H9 (cell line): ENCODE measurements around the gene EIF3K. TPM values are rescaled to one million over a fixed set of nuclear protein-coding genes. Genes with fewer than 3 reads are reported as not detected.

Source experiments
- DNase-seq: peaks from one replicate; pipeline ENCODE4 v3.0.0-alpha.2; 2017
- H2AFZ ChIP-seq: one replicate; pipeline ENCODE4 v1.6.1; 2013; ENCODE audit warnings: mild to moderate bottlenecking, low read length, control low read depth, moderate library complexity
- H2AK5ac ChIP-seq: 2 replicates; pipeline ENCODE4 v1.6.1; 2013; ENCODE audit warnings: low read length, control low read depth, mixed read lengths; ENCODE audit not compliant: insufficient read length
- H2BK120ac ChIP-seq: one replicate; pipeline ENCODE4 v1.6.1; 2013; ENCODE audit warnings: low read depth, mild to moderate bottlenecking, low read length, control low read depth, inconsistent platforms; ENCODE audit not compliant: poor library complexity, severe bottlenecking
- H2BK12ac ChIP-seq: 2 replicates; pipeline ENCODE4 v1.6.1; 2013; ENCODE audit warnings: low read length, control low read depth, mixed read lengths, low read depth; ENCODE audit not compliant: insufficient read length
- H2BK15ac ChIP-seq: 2 replicates; pipeline ENCODE4 v1.6.1; 2013; ENCODE audit warnings: low read depth, low read length, control low read depth
- H2BK20ac ChIP-seq: one replicate; pipeline ENCODE4 v1.6.1; 2013; ENCODE audit warnings: low read depth, mild to moderate bottlenecking, low read length, control low read depth, inconsistent platforms; ENCODE audit not compliant: poor library complexity, severe bottlenecking
- H2BK5ac ChIP-seq: 2 replicates; pipeline ENCODE4 v1.6.1; 2013; ENCODE audit warnings: low read length, control low read depth, mixed read lengths; ENCODE audit not compliant: insufficient read length
- H3K14ac ChIP-seq: 2 replicates; pipeline ENCODE4 v1.6.1; 2013; ENCODE audit warnings: low read length, control low read depth; ENCODE audit not compliant: insufficient read depth
- H3K18ac ChIP-seq: 2 replicates; pipeline ENCODE4 v1.6.1; 2013; ENCODE audit warnings: low read depth, mild to moderate bottlenecking, mixed read lengths, low read length, control low read depth; ENCODE audit not compliant: insufficient read length
- H3K23ac ChIP-seq: 2 replicates; pipeline ENCODE4 v1.6.1; 2013; ENCODE audit warnings: low read length, control low read depth, mixed read lengths, low read depth; ENCODE audit not compliant: insufficient read length
- H3K23me2 ChIP-seq: 2 replicates; pipeline ENCODE4 v1.6.1; 2013; ENCODE audit warnings: low read depth, mild to moderate bottlenecking, mixed read lengths, low read length, control low read depth; ENCODE audit not compliant: insufficient read length, poor library complexity, severe bottlenecking
- H3K27ac ChIP-seq: 2 replicates; pipeline ENCODE4 v1.5.1; 2013; ENCODE audit warnings: low read length, control low read depth, mixed read lengths, low read depth; ENCODE audit not compliant: insufficient read length
- H3K27me3 ChIP-seq: 2 replicates; pipeline ENCODE4 v1.6.1; 2013; ENCODE audit warnings: low read length, control low read depth, inconsistent platforms; ENCODE audit not compliant: insufficient read depth
- H3K4ac ChIP-seq: 2 replicates; pipeline ENCODE4 v1.6.1; 2013; ENCODE audit warnings: low read depth, mild to moderate bottlenecking, control low read depth, inconsistent platforms, low read length, moderate library complexity
- H3K4me1 ChIP-seq: 2 replicates; pipeline ENCODE4 v1.6.1; 2013; ENCODE audit warnings: low read length, control low read depth, inconsistent platforms; ENCODE audit not compliant: insufficient read depth
- H3K4me2 ChIP-seq: 2 replicates; pipeline ENCODE4 v1.6.1; 2013; ENCODE audit warnings: low read length, control low read depth, mixed read lengths; ENCODE audit not compliant: insufficient read length, insufficient read depth
- H3K56ac ChIP-seq: 2 replicates; pipeline ENCODE4 v1.6.1; 2013; ENCODE audit warnings: low read depth, mild to moderate bottlenecking, mixed read lengths, low read length, control low read depth; ENCODE audit not compliant: insufficient read length
- H3K79me1 ChIP-seq: 2 replicates; pipeline ENCODE4 v1.6.1; 2013; ENCODE audit warnings: low read depth, mild to moderate bottlenecking, moderate library complexity, low read length, control low read depth, inconsistent platforms; ENCODE audit not compliant: insufficient read depth, poor library complexity, severe bottlenecking
- H3K79me2 ChIP-seq: 2 replicates; pipeline ENCODE4 v1.6.1; 2013; ENCODE audit warnings: low read length, control low read depth, inconsistent platforms; ENCODE audit not compliant: insufficient read depth
- H3K9ac ChIP-seq: 2 replicates; pipeline ENCODE4 v1.6.1; 2013; ENCODE audit warnings: low read length, control low read depth, mixed read lengths; ENCODE audit not compliant: insufficient read length; ENCODE audit errors: extremely low read depth
- H3K9me3 ChIP-seq: one replicate; pipeline ENCODE4 v1.6.1; 2013; ENCODE audit warnings: low read depth, low read length, inconsistent platforms; ENCODE audit not compliant: control insufficient read depth
- H3T11ph ChIP-seq: one replicate; pipeline ENCODE4 v1.6.1; 2013; ENCODE audit warnings: mild to moderate bottlenecking, low read length, control low read depth, inconsistent platforms
- H4K20me1 ChIP-seq: one replicate; pipeline ENCODE4 v1.6.1; 2013; ENCODE audit not compliant: control insufficient read depth, insufficient read length, insufficient read depth
- H4K5ac ChIP-seq: 2 replicates; pipeline ENCODE4 v1.6.1; 2013; ENCODE audit warnings: low read depth, mild to moderate bottlenecking, mixed read lengths, low read length, control low read depth; ENCODE audit not compliant: insufficient read length
- H4K8ac ChIP-seq: replicated peaks from 2 replicates; pipeline ENCODE4 v1.6.1; 2013; ENCODE audit warnings: low read length, control low read depth, mixed read lengths, low read depth; ENCODE audit not compliant: insufficient read length
- H4K91ac ChIP-seq: 2 replicates; pipeline ENCODE4 v1.6.1; 2013; ENCODE audit warnings: low read depth, mild to moderate bottlenecking, moderate library complexity, mixed read lengths, low read length, control low read depth; ENCODE audit not compliant: insufficient read length
- H3K27ac Mint-ChIP-seq, 3 experiments: 2 replicates in 2 of 3; 3 replicates in 1 of 3; pipeline ENCODE4 v1.8.0; 2020 to 2021; ENCODE audit warnings: mixed read lengths in 3 of 3, mild to moderate bottlenecking in 1 of 3, moderate library complexity in 1 of 3
- H3K27me3 Mint-ChIP-seq: 2 replicates; pipeline ENCODE4 v1.8.0; 2021; ENCODE audit warnings: low read depth, mild to moderate bottlenecking, moderate library complexity, mixed read lengths
- H3K36me3 Mint-ChIP-seq, 3 experiments: 2 replicates in 2 of 3; 3 replicates in 1 of 3; pipeline ENCODE4 v1.8.0; 2020 to 2021; ENCODE audit warnings: low read depth in 3 of 3, mixed read lengths in 3 of 3; ENCODE audit not compliant: insufficient read depth in 1 of 3
- H3K4me1 Mint-ChIP-seq, 2 experiments: 2 replicates each; pipeline ENCODE4 v1.8.0; 2020; ENCODE audit warnings: mixed read lengths in 2 of 2
- H3K4me3 Mint-ChIP-seq, 2 experiments: 2 replicates in 1 of 2; 3 replicates in 1 of 2; pipeline ENCODE4 v1.8.0; 2020 to 2021; ENCODE audit warnings: mild to moderate bottlenecking in 2 of 2, mixed read lengths in 2 of 2, moderate library complexity in 1 of 2
- H3K9me3 Mint-ChIP-seq, 2 experiments: 2 replicates in 1 of 2; 3 replicates in 1 of 2; pipeline ENCODE4 v1.8.0; 2020; ENCODE audit warnings: mild to moderate bottlenecking in 2 of 2, mixed read lengths in 2 of 2, moderate library complexity in 1 of 2
- CTCF ChIP-seq: fragments of 200-600 bp; sonication (generic); conservative IDR thresholded peaks from 3 replicates; pipeline ENCODE4 v1.8.0; 2021; ENCODE audit warnings: antibody characterized with exemption, mild to moderate bottlenecking
- WGBS: extraction: QIAGEN DNeasy Blood & Tissue Kit; methylation state at CpG from one replicate; pipeline ENCODE4 v1.1.7; 2013; ENCODE audit warnings: missing lambda C conversion rate, low lambda C conversion rate, mixed read lengths; ENCODE audit not compliant: insufficient read length; ENCODE audit errors: extremely low coverage; 5-methylcytosine and 5-hydroxymethylcytosine counted together
- total RNA-seq: library from RNA; stranded (reverse); gene quantifications from 2 replicates; pipeline ENCODE4 v1.2.1, GENCODE V29; 2021

EIF3K gene
- total RNA-seq, 1 experiment from 2014 or later, result 345 TPM

DNA sequence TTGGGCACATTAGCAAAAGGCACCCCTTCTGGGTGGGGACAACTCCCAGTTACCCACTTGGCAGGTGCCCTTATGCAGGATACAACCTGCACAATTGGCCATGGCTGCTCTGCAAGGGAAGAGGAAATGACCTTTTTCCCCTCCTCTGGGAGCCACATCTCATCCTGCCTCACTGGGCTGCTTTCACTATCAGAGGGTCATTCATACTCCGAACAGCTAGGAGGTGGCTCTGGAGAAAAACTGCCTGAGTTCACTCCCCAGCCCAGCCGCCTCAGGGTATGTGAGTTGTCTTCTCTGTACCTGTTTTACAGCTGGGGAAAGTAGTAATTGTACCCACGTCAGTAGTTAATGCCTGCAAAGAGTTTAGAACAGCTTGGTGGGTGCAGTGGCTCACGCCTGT, 21.4 kb downstream of the EIF3K start:
- H3K4me1 ChIP-seq, result no peaks in the 10 kb centered on the region; the same call in 1 of the 2 replicates
- no peaks in the 10 kb centered on the region for H3K9me3 Mint-ChIP-seq
- no peak overlapping the region for H3K18ac ChIP-seq
- no peak overlapping the region for H3K9ac ChIP-seq
- H3K27me3 Mint-ChIP-seq, result no peaks in the 10 kb centered on the region
- no peaks in the 10 kb centered on the region for H3K27me3 ChIP-seq
- no peak overlapping the region for H3K23ac ChIP-seq
- no peak overlapping the region for H4K5ac ChIP-seq
- no peak overlapping the region for H2AK5ac ChIP-seq
- H3K4me1 Mint-ChIP-seq, result peaks cover 17 to 23% of the 10 kb centered on the region in 2 experiments
- no peak overlapping the region for H2BK20ac ChIP-seq
- no peaks in the 10 kb centered on the region for H3K79me2 ChIP-seq
- H3K4me3 Mint-ChIP-seq, result no peak overlapping the region
- no peak overlapping the region for H3K14ac ChIP-seq
- no peak overlapping the region for H3K27ac ChIP-seq
- no peak overlapping the region for H3K4me2 ChIP-seq
- DNase-seq, result no peak
- H4K20me1 ChIP-seq, result no peaks in the 10 kb centered on the region
- H3T11ph ChIP-seq, result no peak overlapping the region
- WGBS, result no CpG with 5 or more reads among the region's 4 CpGs
- no peak overlapping the region; a peak in 1 of 7 replicates for H3K27ac Mint-ChIP-seq
- no peak overlapping the region for H3K4ac ChIP-seq
- no peak overlapping the region for H2AFZ ChIP-seq
- H3K23me2 ChIP-seq, result no peaks in the 10 kb centered on the region
- TF ChIP-seq CTCF, result no peak
- H2BK15ac ChIP-seq, result no peak overlapping the region
- peaks cover 3 to 20% (median 14%) of the 10 kb centered on the region in 3 experiments for H3K36me3 Mint-ChIP-seq
- no peaks in the 10 kb centered on the region for H3K79me1 ChIP-seq
- H4K91ac ChIP-seq, result no peak overlapping the region
- H2BK5ac ChIP-seq, result no peak overlapping the region
- no peak overlapping the region for H2BK120ac ChIP-seq
- H3K56ac ChIP-seq, result no peak overlapping the region
- H3K9me3 ChIP-seq, result no peaks in the 10 kb centered on the region
- H2BK12ac ChIP-seq, result no peak overlapping the region
- no peak overlapping the region for H4K8ac ChIP-seq
